GM10266 (cell line): ENCODE results near the gene NCLN.
"Not testable (repeated sequence)": the region's sequence is repeated elsewhere in the genome, so short reads cannot be mapped to it uniquely, and the experiment has no call there.

ENCODE experiments used
- DNase-seq: peaks from one replicate; pipeline ENCODE4 v3.0.0; 2012; ENCODE audit errors: extremely low spot score
- TF ChIP-seq, protein P1 (sequence below): IDR thresholded peaks from 2 replicates; pipeline ENCODE4 v1.5.1; 2012; ENCODE audit warnings: mild to moderate bottlenecking, low read depth; ENCODE audit not compliant: control insufficient read depth, insufficient read depth; ENCODE audit errors: missing control alignments

Gene NCLN

GRCh38 chr19:3167533-3168272 lies 18.0 kb upstream of the NCLN start:
- TF ChIP-seq, protein P1, sequence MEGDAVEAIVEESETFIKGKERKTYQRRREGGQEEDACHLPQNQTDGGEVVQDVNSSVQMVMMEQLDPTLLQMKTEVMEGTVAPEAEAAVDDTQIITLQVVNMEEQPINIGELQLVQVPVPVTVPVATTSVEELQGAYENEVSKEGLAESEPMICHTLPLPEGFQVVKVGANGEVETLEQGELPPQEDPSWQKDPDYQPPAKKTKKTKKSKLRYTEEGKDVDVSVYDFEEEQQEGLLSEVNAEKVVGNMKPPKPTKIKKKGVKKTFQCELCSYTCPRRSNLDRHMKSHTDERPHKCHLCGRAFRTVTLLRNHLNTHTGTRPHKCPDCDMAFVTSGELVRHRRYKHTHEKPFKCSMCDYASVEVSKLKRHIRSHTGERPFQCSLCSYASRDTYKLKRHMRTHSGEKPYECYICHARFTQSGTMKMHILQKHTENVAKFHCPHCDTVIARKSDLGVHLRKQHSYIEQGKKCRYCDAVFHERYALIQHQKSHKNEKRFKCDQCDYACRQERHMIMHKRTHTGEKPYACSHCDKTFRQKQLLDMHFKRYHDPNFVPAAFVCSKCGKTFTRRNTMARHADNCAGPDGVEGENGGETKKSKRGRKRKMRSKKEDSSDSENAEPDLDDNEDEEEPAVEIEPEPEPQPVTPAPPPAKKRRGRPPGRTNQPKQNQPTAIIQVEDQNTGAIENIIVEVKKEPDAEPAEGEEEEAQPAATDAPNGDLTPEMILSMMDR = no peak
- no peak for DNase-seq

- no peak for DNase-seq
- TF ChIP-seq, protein P1 = no peak
Observed at GRCh38 chr19:3171894-3172672, 13.6 kb upstream of the NCLN start.

- not testable (repeated sequence) for DNase-seq
Observed at GRCh38 chr19:3172673-3173000, 13.1 kb upstream of the NCLN start.

DNA sequence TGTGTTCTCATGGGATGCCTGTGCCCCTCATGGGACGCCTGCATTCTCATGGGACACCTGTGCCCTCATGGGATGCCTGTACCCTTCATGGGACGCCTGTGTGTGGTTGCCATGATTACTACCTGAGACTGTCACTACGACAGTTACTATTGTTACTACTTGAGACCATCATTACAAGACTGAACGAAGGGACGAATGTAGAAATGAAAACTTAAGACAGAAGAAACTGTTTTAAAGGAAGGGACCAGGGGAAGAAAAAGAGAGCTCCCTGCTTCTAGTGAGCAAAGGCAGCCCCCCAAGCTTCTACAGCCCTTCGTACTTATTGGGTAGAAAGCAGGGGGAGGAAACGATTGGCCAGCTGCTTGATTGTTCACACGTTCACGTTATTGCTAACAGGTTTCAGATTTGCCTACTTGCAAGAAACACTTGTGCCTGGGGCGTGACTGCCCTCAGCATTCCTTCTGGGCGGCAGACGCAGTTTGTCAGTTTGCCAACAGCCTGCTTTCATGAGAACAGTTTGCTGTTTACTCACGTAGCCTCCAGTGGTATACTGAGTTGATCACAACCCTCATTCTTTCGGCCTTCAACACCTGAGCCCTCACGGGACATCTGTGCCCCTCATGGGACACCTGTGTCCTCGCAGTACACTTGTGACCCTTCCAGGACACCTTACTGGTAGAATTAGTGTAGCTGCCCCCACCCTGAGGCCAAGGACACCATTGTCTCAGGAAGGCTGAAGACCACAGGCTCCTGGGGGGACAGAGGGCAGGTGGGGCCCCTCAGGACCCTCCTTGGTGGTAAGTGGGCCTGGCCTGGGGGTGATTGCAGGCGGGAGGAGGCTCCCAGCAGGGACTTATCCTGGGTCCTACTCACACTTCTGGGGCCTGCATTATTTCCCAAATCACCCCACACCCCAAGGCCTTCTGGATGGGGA lies 9.7 kb upstream of the NCLN start:
- TF ChIP-seq, protein P1 = no peak
- no peak for DNase-seq

DNA sequence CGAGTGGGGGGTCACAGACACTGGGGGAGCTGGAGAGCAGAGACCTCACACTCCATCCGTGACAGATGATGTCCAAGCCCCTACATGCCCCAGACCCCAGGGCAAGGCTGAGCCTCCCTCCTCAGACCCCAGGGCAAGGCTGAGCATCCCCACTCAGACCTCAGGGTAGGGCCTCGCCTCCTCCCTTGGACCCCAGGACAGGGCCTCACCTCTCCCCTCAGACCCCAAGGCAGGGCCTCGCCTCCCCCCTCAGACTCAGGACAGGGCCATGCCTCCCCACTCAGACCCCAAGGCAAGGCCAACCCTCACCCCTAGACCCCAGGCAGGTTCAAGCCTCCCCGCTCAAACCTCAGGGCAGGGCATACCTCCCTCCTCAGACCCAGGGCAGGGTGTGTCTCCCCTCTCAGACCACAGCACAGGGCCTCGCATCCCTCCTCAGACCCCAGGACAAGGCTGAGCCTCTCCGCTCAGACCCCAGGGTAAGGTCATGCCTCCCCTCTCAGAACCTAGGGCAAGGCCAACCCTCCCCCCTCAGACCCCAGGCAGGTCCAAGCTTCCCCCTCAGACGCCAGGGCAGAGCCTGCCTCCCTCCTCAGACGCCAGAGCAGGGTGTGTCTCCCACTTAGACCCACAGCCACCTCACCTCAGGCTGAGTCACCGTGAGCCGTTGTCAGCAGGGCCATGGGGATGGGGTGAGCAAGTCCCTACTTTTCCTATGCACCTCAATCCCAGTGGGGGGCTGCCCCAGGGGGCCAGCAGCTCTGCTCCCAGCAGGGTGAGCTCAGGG lies 8.8 kb upstream of the NCLN start:
- TF ChIP-seq, protein P1 = no peak
- no peak for DNase-seq

- TF ChIP-seq, protein P1 = no peak
- peak; percentile 79 for DNase-seq
Observed at GRCh38 chr19:3178377-3178972, 7.3 kb upstream of the NCLN start, which contains the start of gene S1PR4. Gene S1PR4 (plus strand): TSS chr19:3178769. CDS start chr19:3178793, 24 bp downstream.
